HG02884 (cell line): ENCODE measurements around the gene NTMT1.
"Not testable (repeated sequence)": the region's sequence is repeated elsewhere in the genome, so short reads cannot be mapped to it uniquely, and the experiment has no call there.

Experiments used
- ATAC-seq: cut with Tn5 transposase; IDR thresholded peaks from one replicate; pipeline ENCODE4 v1.9.1; 2021; ENCODE audit warnings: mild to moderate bottlenecking, moderate library complexity; ENCODE audit not compliant: unreplicated experiment

Gene NTMT1

DNA sequence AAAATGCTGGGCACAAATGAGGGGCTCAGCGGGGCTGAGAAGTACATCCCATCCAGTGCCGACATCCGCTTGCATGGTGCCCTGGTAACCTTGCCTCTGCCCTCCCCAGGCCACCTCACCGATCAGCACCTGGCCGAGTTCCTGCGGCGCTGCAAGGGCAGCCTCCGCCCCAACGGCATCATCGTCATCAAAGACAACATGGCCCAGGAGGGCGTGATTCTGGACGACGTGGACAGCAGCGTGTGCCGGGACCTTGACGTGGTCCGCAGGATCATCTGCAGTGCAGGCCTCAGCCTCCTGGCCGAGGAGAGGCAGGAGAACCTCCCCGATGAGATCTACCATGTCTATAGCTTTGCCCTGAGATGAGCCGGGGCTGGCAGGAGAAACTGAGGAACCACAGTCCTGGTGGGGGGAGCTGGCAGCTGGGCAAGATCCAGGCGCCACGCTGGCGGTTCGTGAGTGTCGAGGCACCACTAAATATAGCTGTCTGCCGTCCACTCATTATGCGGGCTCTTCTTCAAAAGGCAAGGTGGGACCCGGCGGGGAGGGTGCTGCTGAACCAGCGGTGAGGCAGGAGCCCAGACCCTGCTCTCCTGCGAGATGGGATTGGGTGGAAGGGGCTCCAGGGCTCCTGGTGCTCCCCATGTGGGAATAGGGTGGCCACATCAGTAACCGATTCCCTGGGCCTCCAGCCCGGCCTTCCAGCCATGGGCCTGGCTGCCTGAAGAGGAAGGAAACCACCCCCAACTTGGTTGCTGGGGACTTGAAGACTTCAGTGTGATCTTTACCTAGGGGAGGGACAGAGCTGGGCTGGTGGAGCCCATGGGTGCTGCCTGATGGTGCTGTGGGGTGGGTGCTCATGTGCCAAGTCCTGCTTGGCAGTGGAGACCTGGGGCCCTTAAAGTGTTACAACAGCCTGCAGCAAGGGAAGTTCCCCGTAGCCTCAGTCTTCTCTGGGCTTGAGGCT is 9.4 kb downstream of the NTMT1 start:
- no peak for ATAC-seq

DNA sequence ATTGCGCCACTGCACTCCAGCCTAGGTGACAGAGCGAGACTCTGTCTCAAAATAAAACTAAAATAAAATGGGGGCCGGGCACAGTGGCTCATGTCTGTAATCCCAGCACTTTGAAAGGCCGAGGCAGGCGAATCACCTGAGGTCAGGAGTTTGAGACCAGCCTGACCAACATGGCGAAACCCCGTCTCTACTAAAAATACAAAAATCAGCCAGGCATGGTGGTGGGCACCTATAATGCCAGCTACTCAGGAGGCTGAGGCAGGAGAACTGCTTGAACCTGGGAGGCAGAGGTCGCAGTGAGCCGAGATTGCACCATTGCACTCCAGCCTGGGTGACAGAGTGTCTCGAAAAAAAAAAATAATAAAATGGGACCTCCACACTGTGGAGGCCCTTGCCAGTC is 10.4 kb downstream of the NTMT1 start:
- ATAC-seq: not testable (repeated sequence)

- ATAC-seq: no peak
These were observed 11.1 kb downstream of the NTMT1 start for GRCh38 chr9:129637102-129637501.

DNA sequence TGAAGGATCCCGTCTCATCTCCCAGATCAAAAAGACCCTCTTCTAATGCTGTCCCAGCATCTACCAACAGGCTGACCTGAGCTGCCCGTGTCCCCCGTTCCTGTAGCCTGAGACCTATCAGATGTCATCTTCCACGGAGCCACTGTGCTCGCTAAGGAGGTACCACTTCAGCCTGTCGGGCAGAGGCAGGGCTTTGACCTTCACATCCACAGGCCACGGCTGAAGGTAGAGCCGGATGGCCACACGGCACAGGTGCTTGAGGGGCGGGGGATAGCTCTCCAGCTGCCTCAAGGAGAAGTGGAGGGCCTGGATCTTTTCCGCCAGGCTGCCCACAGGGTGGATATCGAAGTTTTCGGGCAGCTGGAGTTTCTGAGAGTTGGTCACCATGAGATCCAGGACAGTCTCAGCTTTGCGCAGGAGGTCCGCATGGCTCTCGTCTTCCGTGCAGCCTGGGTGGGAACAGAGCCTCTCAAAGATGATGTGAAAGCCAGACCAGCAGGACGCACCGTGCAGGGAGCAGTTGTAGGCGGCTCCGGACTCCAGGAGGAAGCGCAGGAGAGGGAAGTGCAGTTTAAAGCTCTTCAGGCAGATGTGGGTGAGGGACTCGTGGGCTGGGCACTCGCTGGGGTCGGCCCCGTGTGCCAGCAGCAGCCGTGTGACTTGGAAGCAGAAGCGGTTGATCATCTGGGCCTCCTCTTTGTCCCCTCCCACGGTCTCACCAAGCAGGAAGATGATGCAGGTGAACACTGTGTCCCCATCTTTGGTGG is 11.9 kb downstream of the NTMT1 start:
- no peak for ATAC-seq

GRCh38 chr9:129639034-129639630 is 13.2 kb downstream of the NTMT1 start:
- no peak for ATAC-seq

GRCh38 chr9:129639756-129640085 is 13.8 kb downstream of the NTMT1 start:
- no peak for ATAC-seq

DNA sequence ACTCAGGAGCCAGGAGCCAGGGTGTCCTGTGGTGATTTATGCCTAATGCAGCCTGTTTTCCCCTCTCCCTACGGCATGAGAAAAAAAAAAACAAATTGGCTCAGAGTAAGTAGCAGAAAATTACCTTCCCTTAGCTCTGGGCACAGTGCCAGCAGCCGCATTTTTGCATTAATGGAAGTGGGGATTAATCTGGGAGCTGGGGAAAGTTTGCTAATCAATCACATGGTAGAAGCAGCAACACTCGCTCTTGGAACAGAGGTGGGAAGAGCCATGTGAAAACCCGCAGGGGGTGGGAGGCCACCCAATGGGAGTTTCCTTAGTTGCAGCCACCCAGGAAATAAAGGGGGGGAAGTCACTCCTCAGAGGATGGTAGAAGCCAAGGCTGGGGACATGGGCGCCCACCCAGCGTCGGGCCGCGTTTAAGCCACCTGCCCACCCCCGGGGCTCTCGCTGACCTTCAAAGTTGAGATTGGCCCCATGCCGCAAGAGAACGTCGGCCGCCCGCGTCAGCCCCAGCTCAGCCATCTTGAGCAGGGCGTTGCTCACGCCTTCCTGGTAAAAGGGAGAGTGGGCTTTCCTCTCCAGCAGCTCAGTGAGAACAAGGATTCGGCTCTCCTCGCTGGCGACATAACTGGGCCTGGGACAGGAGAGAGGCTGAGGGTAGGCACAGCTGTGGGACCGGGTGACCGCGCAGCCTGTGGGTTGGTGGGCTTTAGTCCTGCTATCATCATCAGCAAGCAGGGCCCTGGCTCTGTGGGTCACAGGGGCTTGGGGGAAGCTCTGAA is 14.3 kb downstream of the NTMT1 start:
- ATAC-seq: no peak

DNA sequence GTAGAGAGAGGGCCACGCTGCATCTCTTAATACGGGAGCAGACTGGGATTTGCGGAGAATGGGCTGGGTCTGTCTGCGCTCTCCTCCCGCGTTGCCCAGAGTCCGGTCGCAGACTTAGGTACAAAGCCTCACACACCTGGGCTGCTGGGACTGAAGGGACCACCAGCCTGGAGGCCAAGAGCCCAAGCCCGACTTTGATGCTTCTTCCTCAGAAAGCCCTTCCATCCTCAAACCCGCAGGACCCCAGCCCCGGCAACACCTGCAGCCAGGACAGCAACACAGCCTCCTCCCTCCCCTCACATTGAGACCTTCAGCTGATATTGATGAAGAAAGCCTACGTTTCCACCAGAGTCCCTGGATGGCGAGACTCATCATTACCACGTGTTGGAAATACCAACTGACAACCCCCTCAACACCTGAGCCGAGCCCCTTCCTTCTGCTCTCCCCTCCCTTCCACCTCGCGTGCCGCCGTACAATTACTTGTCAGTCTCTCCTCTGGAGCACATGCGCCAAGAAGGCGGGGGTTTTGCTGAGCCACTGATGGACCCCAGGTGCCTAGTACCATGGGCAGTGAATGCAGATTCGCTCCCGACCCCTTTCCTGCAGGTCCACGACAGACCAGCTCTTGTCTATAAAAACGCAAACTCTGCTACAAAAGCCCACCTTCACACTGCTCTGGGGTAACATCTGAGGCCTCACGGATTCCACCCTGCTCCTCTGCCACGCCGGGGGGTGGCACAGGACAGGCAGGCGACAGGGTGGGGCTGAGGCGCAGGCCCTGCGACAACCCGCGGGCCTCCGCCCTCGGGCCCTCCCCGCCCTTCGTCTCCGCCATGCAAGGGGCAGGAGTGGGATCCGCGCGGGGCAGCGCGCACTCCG is 15.1 kb downstream of the NTMT1 start:
- no peak for ATAC-seq

GRCh38 chr9:129641750-129642585 is 16.0 kb downstream of the NTMT1 start, which contains the start of gene ASB6:
Gene ASB6, minus strand, starts transcription at chr9:129642151. Its CDS starts 152 bp downstream, at chr9:129641999.
- ATAC-seq: peak; percentile 84

GRCh38 chr9:129643706-129644105 is 17.7 kb downstream of the NTMT1 start:
- ATAC-seq: no peak

GRCh38 chr9:129644365-129644764 is 18.4 kb downstream of the NTMT1 start:
- no peak for ATAC-seq

DNA sequence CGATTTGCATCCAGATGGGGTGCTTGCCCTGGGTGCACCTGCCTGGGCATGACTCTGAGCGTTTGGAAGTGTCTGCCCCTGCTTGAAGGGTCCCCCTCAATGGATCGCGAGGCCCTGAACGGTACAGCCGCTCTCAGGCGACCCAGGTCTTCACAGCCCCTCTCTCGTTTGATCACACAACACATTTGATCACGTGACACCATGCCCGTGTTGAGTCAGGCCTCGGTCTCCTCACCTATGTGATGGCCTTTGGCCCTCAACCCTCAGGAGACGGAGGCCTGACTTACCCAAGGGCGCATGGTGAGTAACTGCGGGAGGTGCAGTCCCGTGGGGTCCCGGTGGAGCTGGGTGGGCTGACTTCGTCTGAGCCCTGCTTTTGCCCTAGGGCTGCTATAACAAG is 18.9 kb downstream of the NTMT1 start:
- no peak for ATAC-seq

DNA sequence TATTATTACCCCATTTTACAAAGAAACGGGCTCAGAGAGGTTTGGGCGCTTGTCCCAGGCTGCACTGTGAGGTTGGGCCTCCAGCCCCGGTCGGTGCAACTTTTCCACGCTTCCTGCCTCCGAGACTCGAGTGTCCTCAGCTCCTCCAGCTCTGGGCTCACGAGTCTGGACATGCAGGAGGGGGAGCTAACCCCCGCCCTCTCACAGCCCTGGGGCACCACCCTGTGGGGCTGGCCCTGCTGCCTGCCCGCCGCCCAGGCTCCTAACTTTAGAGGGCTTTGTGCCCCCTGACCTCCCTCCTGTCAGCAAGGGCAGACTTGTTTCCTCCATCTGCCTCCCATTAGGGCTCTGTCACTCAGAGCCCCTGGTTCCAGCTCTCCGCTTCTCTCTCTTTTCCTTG is 20.3 kb downstream of the NTMT1 start:
- ATAC-seq: no peak

DNA sequence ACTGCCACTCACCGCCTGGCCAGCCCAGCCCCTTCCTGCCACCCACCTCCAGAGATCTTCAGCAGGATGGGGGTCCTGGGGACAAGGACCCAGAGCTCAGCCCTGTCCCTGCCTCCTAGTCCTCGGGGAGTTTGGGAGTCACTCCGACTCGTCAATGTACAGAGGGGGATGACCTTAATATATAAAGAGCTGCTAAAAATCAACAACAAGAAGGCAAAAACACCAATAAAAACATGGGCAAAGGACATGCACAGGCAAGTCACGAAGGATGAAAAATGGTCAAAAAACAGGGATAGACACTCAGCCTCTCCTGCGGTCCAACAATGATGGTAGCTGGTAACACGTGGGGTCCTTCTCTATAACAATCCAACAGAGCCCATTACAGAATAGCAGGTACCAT is 20.7 kb downstream of the NTMT1 start:
- no peak for ATAC-seq

GRCh38 chr9:129647635-129648034 is 21.7 kb downstream of the NTMT1 start:
- ATAC-seq: no peak

- ATAC-seq: no peak
These were observed 22.3 kb downstream of the NTMT1 start for GRCh38 chr9:129648092-129648763.

GRCh38 chr9:129648764-129649115 is 22.8 kb downstream of the NTMT1 start:
- no peak for ATAC-seq
